Measurements from ENCODE around the gene LOXL4. TPM values are rescaled to one million over a fixed set of nuclear protein-coding genes. Genes with fewer than 3 reads are reported as not detected.

Gene LOXL4
- total RNA-seq, 1 experiment from 2014 or later = 0.27 TPM

Other genes starting within 250 kb of the LOXL4 start
- 0.17 TPM in 1 of 2 replicates, not detected in the other for gene CRTAC1, start 237.6 kb downstream of the LOXL4 start, total RNA-seq (2014; rRNA removed; shearing (Covaris generic))
- 9.8 and 10.5 TPM in 2 replicates for gene R3HCC1L, start 133.5 kb downstream of the LOXL4 start, total RNA-seq (2014; rRNA removed; shearing (Covaris generic))
- gene PYROXD2, start 147.0 kb upstream of the LOXL4 start, total RNA-seq (2014; rRNA removed; shearing (Covaris generic)) = 3.4 and 4.2 TPM in 2 replicates
- gene HPS1, start 178.7 kb upstream of the LOXL4 start, total RNA-seq (2014; rRNA removed; shearing (Covaris generic)) = 20.4 and 22.3 TPM in 2 replicates